ENCODE measurements around the gene FOXA3.

The FOXA3 gene

GRCh38 chr19:45863840-45864628 lies at the start of gene FOXA3:
Gene FOXA3, plus strand, starts transcription at chr19:45864326. Its CDS starts 131 bp downstream, at chr19:45864457.
- H3K4me3 ChIP-seq (ENCODE audit: low read depth, low read length), result peak within 1 kb of the TSS; percentile 41
- TF ChIP-seq MYC (IDR thresholded peaks at IDR 0.05; ENCODE audit: low read depth, low read length) (no peak), MAX (IDR thresholded peaks at IDR 0.05; ENCODE audit: low read depth, low read length) (no peak), POLR2A (IDR thresholded peaks at IDR 0.05; ENCODE audit: extremely low read depth, insufficient read length) (no peak)
- TF ChIP-seq, protein P1, sequence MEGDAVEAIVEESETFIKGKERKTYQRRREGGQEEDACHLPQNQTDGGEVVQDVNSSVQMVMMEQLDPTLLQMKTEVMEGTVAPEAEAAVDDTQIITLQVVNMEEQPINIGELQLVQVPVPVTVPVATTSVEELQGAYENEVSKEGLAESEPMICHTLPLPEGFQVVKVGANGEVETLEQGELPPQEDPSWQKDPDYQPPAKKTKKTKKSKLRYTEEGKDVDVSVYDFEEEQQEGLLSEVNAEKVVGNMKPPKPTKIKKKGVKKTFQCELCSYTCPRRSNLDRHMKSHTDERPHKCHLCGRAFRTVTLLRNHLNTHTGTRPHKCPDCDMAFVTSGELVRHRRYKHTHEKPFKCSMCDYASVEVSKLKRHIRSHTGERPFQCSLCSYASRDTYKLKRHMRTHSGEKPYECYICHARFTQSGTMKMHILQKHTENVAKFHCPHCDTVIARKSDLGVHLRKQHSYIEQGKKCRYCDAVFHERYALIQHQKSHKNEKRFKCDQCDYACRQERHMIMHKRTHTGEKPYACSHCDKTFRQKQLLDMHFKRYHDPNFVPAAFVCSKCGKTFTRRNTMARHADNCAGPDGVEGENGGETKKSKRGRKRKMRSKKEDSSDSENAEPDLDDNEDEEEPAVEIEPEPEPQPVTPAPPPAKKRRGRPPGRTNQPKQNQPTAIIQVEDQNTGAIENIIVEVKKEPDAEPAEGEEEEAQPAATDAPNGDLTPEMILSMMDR (IDR thresholded peaks at IDR 0.05; ENCODE audit: low read depth, low read length), result peak; percentile 80
- peak; percentile 85 for DNase-seq (ENCODE audit: low read depth)

- peak; percentile 17 for DNase-seq (ENCODE audit: low read depth)
- TF ChIP-seq MAX (IDR thresholded peaks at IDR 0.05; ENCODE audit: low read depth, low read length) (no peak), POLR2A (IDR thresholded peaks at IDR 0.05; ENCODE audit: extremely low read depth, insufficient read length) (no peak), MYC (IDR thresholded peaks at IDR 0.05; ENCODE audit: low read depth, low read length) (no peak)
- TF ChIP-seq, protein P1 (IDR thresholded peaks at IDR 0.05; ENCODE audit: low read depth, low read length), result no peak
- H3K4me3 ChIP-seq (ENCODE audit: low read depth, low read length), result no peak within 1 kb of the TSS
Observed at GRCh38 chr19:45814851-45815480, 49.2 kb upstream of the FOXA3 start, which contains the start of gene RSPH6A. Gene RSPH6A, minus strand, starts transcription at chr19:45815308. Its CDS starts 132 bp downstream, at chr19:45815176.

DNA sequence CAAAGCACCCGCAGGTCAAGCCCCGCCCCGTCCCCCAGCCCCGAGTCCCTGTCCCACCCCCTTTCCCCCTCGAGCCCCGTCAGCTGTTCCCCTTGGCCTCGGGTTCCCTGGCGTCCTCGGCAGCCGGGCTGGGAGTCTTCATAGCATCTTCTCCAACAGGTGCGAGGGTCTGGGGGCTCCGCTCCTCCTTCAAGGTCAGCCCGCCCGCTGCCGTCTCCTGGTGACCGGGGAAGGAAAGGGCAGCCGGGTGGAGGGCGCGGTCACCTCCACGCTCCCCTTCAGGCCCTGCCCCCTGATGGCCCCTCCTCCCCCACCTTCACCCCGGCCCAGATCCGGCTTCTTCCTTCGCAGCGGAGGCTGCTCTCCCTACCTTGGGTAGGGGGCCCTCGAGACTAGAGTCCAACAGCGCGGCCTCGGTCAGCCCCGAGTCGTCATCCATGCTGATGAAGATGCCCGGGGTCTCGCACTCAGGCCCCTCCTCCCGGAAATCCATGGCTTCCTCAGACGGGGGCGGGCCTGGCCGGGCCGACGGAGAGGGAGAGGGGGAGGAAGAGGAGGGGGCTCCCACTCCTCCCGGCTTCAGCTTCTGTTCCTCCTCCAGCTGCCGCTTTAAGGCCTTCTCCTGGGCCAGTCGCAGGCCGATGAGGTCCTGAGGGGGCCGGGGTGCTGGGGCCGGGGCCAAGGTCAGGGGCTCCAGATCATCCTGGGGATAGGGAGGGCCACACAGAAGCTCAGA lies 48.5 kb upstream of the FOXA3 start:
- H3K4me3 ChIP-seq (ENCODE audit: low read depth, low read length), result no peak overlapping the region
- DNase-seq (ENCODE audit: low read depth), result peak; percentile 19
- no peak for TF ChIP-seq MYC (IDR thresholded peaks at IDR 0.05; ENCODE audit: low read depth, low read length)
- TF ChIP-seq, protein P1 (IDR thresholded peaks at IDR 0.05; ENCODE audit: low read depth, low read length), result no peak
- TF ChIP-seq MAX (IDR thresholded peaks at IDR 0.05; ENCODE audit: low read depth, low read length), result no peak
- no peak for TF ChIP-seq POLR2A (IDR thresholded peaks at IDR 0.05; ENCODE audit: extremely low read depth, insufficient read length)

- TF ChIP-seq MYC (IDR thresholded peaks at IDR 0.05; ENCODE audit: low read depth, low read length) (no peak), MAX (IDR thresholded peaks at IDR 0.05; ENCODE audit: low read depth, low read length) (no peak), POLR2A (IDR thresholded peaks at IDR 0.05; ENCODE audit: extremely low read depth, insufficient read length) (no peak)
- TF ChIP-seq, protein P1 (IDR thresholded peaks at IDR 0.05; ENCODE audit: low read depth, low read length), result no peak
- DNase-seq (ENCODE audit: low read depth), result peak; percentile 27
- no peak overlapping the region for H3K4me3 ChIP-seq (ENCODE audit: low read depth, low read length)
Observed at GRCh38 chr19:45816236-45817009, 47.7 kb upstream of the FOXA3 start.
